Heart right ventricle (tissue), 16 donors: ENCODE measurements around the gene CACNA2D2. TPM values are rescaled to one million over a fixed set of nuclear protein-coding genes. Genes with fewer than 3 reads are reported as not detected.
A peak's percentile ranks its signal among the peaks of the same experiment; 100 is the strongest.

Experiments
- ATAC-seq, 8 donors: fragments of 200-7000 bp; cut with Tn5 transposase; one replicate each; pipeline ENCODE4 v1.9.1; 2020; ENCODE audit warnings: mild to moderate bottlenecking in 8 of 8, moderate library complexity in 8 of 8, moderate number of reproducible peaks in 1 of 8
- DNase-seq, 2 donors: peaks; one replicate each; pipeline ENCODE4 v3.0.0-alpha.2; 2020
- H3K27ac ChIP-seq, 10 donors: fragments of 200-600 bp; sonication (generic) in 2 of 10; one replicate each; pipeline versions ENCODE4 v1.5.0 to v1.8.0; 2020 to 2022; ENCODE audit warnings: mild to moderate bottlenecking in 3 of 10
- H3K27me3 ChIP-seq, 7 donors: fragments of 200-600 bp; one replicate each; pipeline ENCODE4 v1.8.0; 2021 to 2022; ENCODE audit warnings: mild to moderate bottlenecking in 2 of 7
- H3K36me3 ChIP-seq, 9 donors: fragments of 200-600 bp; sonication (generic) in 1 of 9; one replicate each; pipeline versions ENCODE4 v1.5.0 to v1.8.0; 2020 to 2022; ENCODE audit warnings: mild to moderate bottlenecking in 2 of 9
- H3K4me1 ChIP-seq, 9 donors: fragments of 200-600 bp; sonication (generic) in 1 of 9; one replicate each; pipeline versions ENCODE4 v1.5.0 to v1.8.0; 2020 to 2022; ENCODE audit warnings: mild to moderate bottlenecking in 4 of 9
- H3K4me3 ChIP-seq, 10 donors: fragments of 200-600 bp; sonication (generic) in 2 of 10; one replicate each; pipeline versions ENCODE4 v1.5.0 to v1.8.0; 2020 to 2022; ENCODE audit warnings: mild to moderate bottlenecking in 7 of 10, moderate library complexity in 2 of 10
- H3K9me3 ChIP-seq, 11 donors: fragments of 200-600 bp in 10 of 11; sonication (generic) in 2 of 11; one replicate each; pipeline versions ENCODE4 v1.5.0 to v1.8.0; 2013 to 2022; ENCODE audit warnings: mild to moderate bottlenecking in 2 of 11, control low read depth in 1 of 11, moderate library complexity in 1 of 11
- WGBS, 2 donors: extraction: QIAGEN DNeasy Blood & Tissue Kit; methylation state at CpG; one replicate each; pipeline ENCODE4 v1.1.7; 2013; ENCODE audit warnings: inconsistent platforms in 1 of 2; 5-methylcytosine and 5-hydroxymethylcytosine counted together
- intact Hi-C, 10 donors: fragments of 100-400 bp; cut with DNase I; formaldehyde crosslinking; loops; one replicate each; pipeline versions ENCODE4 v1.11.1 to v1.14.2; 2022
- polyA plus RNA-seq, 2 donors: library from polyadenylated mRNA; stranded (reverse); fragments of 200-250 nt; gene quantifications; one replicate each; pipeline ENCODE4 v1.2.3, GENCODE V29; 2013
- total RNA-seq, 10 donors: library from RNA; stranded (reverse); fragmentation: NEBNext Ultra II Directional in 3 of 10; extraction: Animal tissue kit (Norgen Biotek cat#: 25700) in 3 of 10; gene quantifications; one replicate each; pipeline versions ENCODE4 v1.2.1 to v1.2.4, GENCODE V29; 2021 to 2023
- TF ChIP-seq, protein P1 (sequence below), 9 donors: fragments of 200-600 bp; sonication (generic) in 2 of 9; IDR thresholded peaks; one replicate each; pipeline versions ENCODE4 v1.5.0 to v1.8.0; 2021 to 2022; ENCODE audit warnings: antibody characterized with exemption in 9 of 9, mild to moderate bottlenecking in 5 of 9, moderate library complexity in 1 of 9
- donor health status: Arrhythmogenic right ventricular cardiomyopathy.
- donor health status: ischemic (EF 13 %, LVEDD 7.1; RV severe dilation, severe dysfunction).
- donor health status: healthy with polysubstance abuse.
- donor health status: DM: no; HTN: yes; CAD: no.
- donor health status: DM: no; HTN: no; CAD: no.
- donor health status: ischemic (EF 25% LVEDD 6.9; RV normal size, moderate dysfunction).
- donor health status: ischemic (EF 25% LVEDD 5.7; RV mildly dilated, moderate dysfunction).
- donor health status: healthy.
- donor health status: DM: yes; HTN: yes; CAD: no.
- donor health status: Ischemic cardiomyopathy.
- donor health status: ischemic (EF 35%, LVEDD 5.7; RV mildly dilated, moderate dysfunction).
- donor health status: nonischemic (EF 11% LVEDD 7.7; RV severe dilation, severe dysfunction).
- donor health status: DM: yes; HTN: yes; CAD: no.
- donor health status: PGD.
- donor health status: ischemic (EF 29% LVEDD 5.4; RV normal size, mild dysfunction).
- donor health status: nonischemic (EF 23%, LVEDD 6.1; RV moderate dilation, normal function).

CACNA2D2 gene
- total and polyA plus RNA-seq, 12 donors, result 0.42 to 3.9 (median 2.4) TPM

DNA sequence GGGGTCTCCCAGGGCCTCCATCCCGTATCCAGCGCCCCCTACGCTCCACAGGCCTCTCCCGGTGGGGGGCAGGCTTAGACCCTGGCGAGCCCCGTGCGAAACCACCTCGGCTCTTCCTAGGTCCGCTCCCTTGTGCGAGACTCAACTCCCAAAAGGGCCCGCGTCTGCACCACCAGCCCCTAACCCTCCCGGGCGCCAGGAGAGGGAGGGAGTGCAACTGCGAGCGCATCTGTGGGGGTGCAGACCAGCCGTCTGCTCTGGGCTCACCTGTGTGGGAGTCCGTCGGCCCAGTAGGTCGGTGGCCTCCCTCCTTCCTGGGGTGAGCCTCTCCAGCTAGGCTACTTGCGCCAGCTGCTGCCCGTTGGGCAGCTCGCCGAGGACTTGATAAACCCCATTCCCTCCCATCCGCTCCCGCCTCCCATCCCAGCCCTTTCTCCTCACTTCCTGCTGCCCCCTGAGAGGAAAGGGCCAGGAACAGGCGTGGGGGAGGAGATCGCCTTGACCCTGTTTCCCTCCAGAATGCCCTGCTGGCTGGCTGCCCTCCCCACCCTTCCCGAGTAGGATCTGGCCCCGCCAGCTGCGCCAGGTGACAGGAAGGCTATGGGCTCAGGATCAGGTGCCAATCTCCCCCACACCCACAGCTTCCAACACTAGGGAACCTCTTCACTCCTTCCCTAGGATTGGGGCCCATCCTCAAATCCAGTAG lies 180.9 kb downstream of the CACNA2D2 start, which contains the start of gene HYAL2:
Gene HYAL2 (minus strand): TSS at position 360 of the 706 bp plus-strand sequence. CDS start 2,256 bp downstream, outside the sequence.
- DNase-seq, result peak; percentile 82 to 87
- intact Hi-C loops, result loop anchor here in 4 of 10 donors (5.0 to 10.0 kb wide), 4 partner anchors 50 to 85 kb away; partner anchors contain the start of genes GNAI2 (in 1 of the 4) and SEMA3B (in 1 of the 4)

GRCh38 chr3:50322115-50322385 lies 181.4 kb downstream of the CACNA2D2 start:
- DNase-seq (no peak), ATAC-seq (no peak)
- Histone ChIP-seq H3K9me3 (no peaks in the 10 kb centered on the region), H3K27ac (peak overlapping the region; percentile 91 to 99 (median 97)), H3K4me3 (peak overlapping the region; percentile 57 to 88 (median 80)), H3K4me1 (peaks cover 30 to 90% (median 74%) of the 10 kb centered on the region in 9 donors), H3K36me3 (peaks cover 0 to 53% (median 28%) of the 10 kb centered on the region in 9 donors), H3K27me3 (no peaks in the 10 kb centered on the region)
- intact Hi-C loops, result loop anchor here in 4 of 10 donors (5.0 to 10.0 kb wide), 4 partner anchors 50 to 85 kb away; partner anchors contain the start of genes GNAI2 (in 1 of the 4) and SEMA3B (in 1 of the 4)
- TF ChIP-seq, protein P1, sequence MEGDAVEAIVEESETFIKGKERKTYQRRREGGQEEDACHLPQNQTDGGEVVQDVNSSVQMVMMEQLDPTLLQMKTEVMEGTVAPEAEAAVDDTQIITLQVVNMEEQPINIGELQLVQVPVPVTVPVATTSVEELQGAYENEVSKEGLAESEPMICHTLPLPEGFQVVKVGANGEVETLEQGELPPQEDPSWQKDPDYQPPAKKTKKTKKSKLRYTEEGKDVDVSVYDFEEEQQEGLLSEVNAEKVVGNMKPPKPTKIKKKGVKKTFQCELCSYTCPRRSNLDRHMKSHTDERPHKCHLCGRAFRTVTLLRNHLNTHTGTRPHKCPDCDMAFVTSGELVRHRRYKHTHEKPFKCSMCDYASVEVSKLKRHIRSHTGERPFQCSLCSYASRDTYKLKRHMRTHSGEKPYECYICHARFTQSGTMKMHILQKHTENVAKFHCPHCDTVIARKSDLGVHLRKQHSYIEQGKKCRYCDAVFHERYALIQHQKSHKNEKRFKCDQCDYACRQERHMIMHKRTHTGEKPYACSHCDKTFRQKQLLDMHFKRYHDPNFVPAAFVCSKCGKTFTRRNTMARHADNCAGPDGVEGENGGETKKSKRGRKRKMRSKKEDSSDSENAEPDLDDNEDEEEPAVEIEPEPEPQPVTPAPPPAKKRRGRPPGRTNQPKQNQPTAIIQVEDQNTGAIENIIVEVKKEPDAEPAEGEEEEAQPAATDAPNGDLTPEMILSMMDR (IDR thresholded peaks at IDR 0.05), result peak in 1 of 9 donors; percentile 5
- 18 to 21% methylated on average over 14 of the region's 14 CpGs for WGBS, 2 donors

More for the DNA sequence above, 180.9 kb downstream of the CACNA2D2 start, which contains the start of gene HYAL2:
- peaks cover 32 to 90% (median 74%) of the 10 kb centered on the region in 9 donors for H3K4me1 ChIP-seq
- peak within 1 kb of the TSS; percentile 91 to 99 (median 97) for H3K27ac ChIP-seq
- peak; percentile 1 to 46 (median 32) for ATAC-seq
- peaks cover 0 to 48% (median 23%) of the 10 kb centered on the region in 9 donors for H3K36me3 ChIP-seq
- no peaks in the 10 kb centered on the region for H3K27me3 ChIP-seq
- TF ChIP-seq, protein P1 (IDR thresholded peaks at IDR 0.05), result no peak
- 33 to 43% methylated on average over 31 of the region's 31 CpGs for WGBS, 2 donors
- H3K4me3 ChIP-seq, result peak within 1 kb of the TSS; percentile 57 to 88 (median 80)
- H3K9me3 ChIP-seq, result no peaks in the 10 kb centered on the region

DNA sequence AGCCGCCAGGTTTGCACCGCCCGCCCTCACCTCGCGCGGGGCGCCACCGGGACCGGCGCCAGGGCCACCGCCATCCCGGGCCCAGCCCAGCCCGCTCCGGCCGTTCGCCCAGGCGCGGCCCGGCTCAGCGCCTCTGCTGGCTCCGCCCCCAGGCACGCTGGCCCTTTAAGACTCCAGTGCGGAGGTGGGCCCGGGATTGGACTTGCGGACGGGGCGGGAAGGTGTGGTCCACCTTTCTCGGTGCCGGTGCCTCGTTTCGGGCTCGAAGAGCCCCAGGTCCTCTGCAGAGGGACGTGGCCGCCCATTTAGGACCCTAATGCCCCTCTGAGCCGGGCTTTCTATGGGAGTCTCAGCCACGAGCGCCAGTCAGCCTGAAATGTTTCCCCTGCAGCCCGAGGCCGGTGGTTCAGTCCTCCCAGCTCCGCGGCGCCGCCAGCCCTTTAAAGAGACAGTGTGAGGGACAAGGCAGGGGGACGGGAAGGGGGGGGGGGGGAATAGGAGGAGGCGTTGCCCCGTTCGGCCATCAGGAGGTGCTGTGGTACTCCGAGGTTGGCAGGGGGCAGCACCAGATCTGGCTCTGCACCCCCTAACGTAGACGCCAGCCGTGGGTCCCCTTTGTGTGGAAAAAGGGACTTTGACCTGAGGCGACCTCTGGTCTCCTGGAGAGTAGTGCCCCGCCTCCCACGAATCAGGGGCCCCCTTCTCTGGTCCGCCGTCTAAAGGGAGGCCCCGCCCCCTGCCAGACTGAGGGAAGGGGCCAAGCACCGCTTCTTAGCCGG lies 181.9 kb downstream of the CACNA2D2 start:
- no peaks in the 10 kb centered on the region for H3K9me3 ChIP-seq
- peaks cover 29 to 90% (median 71%) of the 10 kb centered on the region in 9 donors for H3K4me1 ChIP-seq
- H3K27ac ChIP-seq, result peak overlapping the region; percentile 91 to 99 (median 97)
- ATAC-seq (peak; percentile 60 to 79 (median 74)), DNase-seq (peak; percentile 90 to 91)
- intact Hi-C loops, result loop anchor here in 5 of 10 donors (1.0 to 10.0 kb wide), 6 partner anchors 18 to 84 kb away; partner anchors contain the start of genes GNAI2 (in 1 of the 5), HYAL1 (in 1 of the 5) and SEMA3B (in 1 of the 5)
- TF ChIP-seq, protein P1 (IDR thresholded peaks at IDR 0.05), result peak; percentile 28 to 79 (median 64)
- WGBS, 2 donors, result 1% methylated on average over 58 to 59 of the region's 59 CpGs
- no peaks in the 10 kb centered on the region for H3K27me3 ChIP-seq
- H3K4me3 ChIP-seq, result peak overlapping the region; percentile 57 to 88 (median 80)
- H3K36me3 ChIP-seq, result peaks cover 0 to 55% (median 31%) of the 10 kb centered on the region in 9 donors
